ENCODE measurements around the gene SERTM2.

SERTM2 gene

GRCh38 chrX:111561851-111562250 is 50.4 kb downstream of the SERTM2 start:
- Histone ChIP-seq H3F3A (ENCODE audit: control insufficient read depth, insufficient read depth) (no peaks in the 10 kb centered on the region), H4K20me1 (ENCODE audit: control insufficient read depth, insufficient read depth, low read depth, low read length) (no peaks in the 10 kb centered on the region), H3K36me3 (ENCODE audit: control insufficient read depth, low read length) (no peaks in the 10 kb centered on the region), H3K27ac (ENCODE audit: low read depth, low read length) (no peak overlapping the region), H3K27me3 (ENCODE audit: control insufficient read depth, low read length) (no peaks in the 10 kb centered on the region), H3K9me2 (replicated peaks; ENCODE audit: control insufficient read depth, low read length) (no peaks in the 10 kb centered on the region), H3K79me2 (ENCODE audit: control insufficient read depth, low read length) (no peaks in the 10 kb centered on the region), H3K4me2 (ENCODE audit: low read length) (no peak overlapping the region), H3K4me3 (ENCODE audit: low read length) (no peak overlapping the region), H3K4me1 (ENCODE audit: control insufficient read depth, low read length) (no peaks in the 10 kb centered on the region), H3K9me3 (ENCODE audit: control insufficient read depth, insufficient read depth, low read length) (no peaks in the 10 kb centered on the region)
- TF ChIP-seq EZH2phosphoT487 (IDR thresholded peaks at IDR 0.05; ENCODE audit: borderline replicate concordance, low read length) (no peak), CTCF (IDR thresholded peaks at IDR 0.05; ENCODE audit: low read depth, low read length, poor library complexity, severe bottlenecking) (no peak)

- Histone ChIP-seq H3K4me3 (ENCODE audit: low read length) (no peak overlapping the region), H3K27ac (ENCODE audit: low read depth, low read length) (no peak overlapping the region), H3K36me3 (ENCODE audit: control insufficient read depth, low read length) (no peaks in the 10 kb centered on the region), H3K4me2 (ENCODE audit: low read length) (no peak overlapping the region), H3K9me3 (ENCODE audit: control insufficient read depth, insufficient read depth, low read length) (no peaks in the 10 kb centered on the region), H3F3A (ENCODE audit: control insufficient read depth, insufficient read depth) (no peaks in the 10 kb centered on the region), H3K9me2 (replicated peaks; ENCODE audit: control insufficient read depth, low read length) (no peaks in the 10 kb centered on the region), H3K27me3 (ENCODE audit: control insufficient read depth, low read length) (no peaks in the 10 kb centered on the region), H3K79me2 (ENCODE audit: control insufficient read depth, low read length) (no peaks in the 10 kb centered on the region), H3K4me1 (ENCODE audit: control insufficient read depth, low read length) (no peaks in the 10 kb centered on the region), H4K20me1 (ENCODE audit: control insufficient read depth, insufficient read depth, low read depth, low read length) (no peaks in the 10 kb centered on the region)
- TF ChIP-seq EZH2phosphoT487 (IDR thresholded peaks at IDR 0.05; ENCODE audit: borderline replicate concordance, low read length) (no peak), CTCF (IDR thresholded peaks at IDR 0.05; ENCODE audit: low read depth, low read length, poor library complexity, severe bottlenecking) (no peak)
Measured at GRCh38 chrX:111567542-111568255, 56.3 kb downstream of the SERTM2 start.

- TF ChIP-seq CTCF (IDR thresholded peaks at IDR 0.05; ENCODE audit: low read depth, low read length, poor library complexity, severe bottlenecking) (peak; percentile 20), EZH2phosphoT487 (IDR thresholded peaks at IDR 0.05; ENCODE audit: borderline replicate concordance, low read length) (no peak)
- Histone ChIP-seq H4K20me1 (ENCODE audit: control insufficient read depth, insufficient read depth, low read depth, low read length) (no peaks in the 10 kb centered on the region), H3K79me2 (ENCODE audit: control insufficient read depth, low read length) (no peaks in the 10 kb centered on the region), H3K9me2 (replicated peaks; ENCODE audit: control insufficient read depth, low read length) (no peaks in the 10 kb centered on the region), H3K9me3 (ENCODE audit: control insufficient read depth, insufficient read depth, low read length) (no peaks in the 10 kb centered on the region), H3K4me1 (ENCODE audit: control insufficient read depth, low read length) (no peaks in the 10 kb centered on the region), H3K36me3 (ENCODE audit: control insufficient read depth, low read length) (no peaks in the 10 kb centered on the region), H3F3A (ENCODE audit: control insufficient read depth, insufficient read depth) (no peaks in the 10 kb centered on the region), H3K27ac (ENCODE audit: low read depth, low read length) (no peak overlapping the region), H3K4me3 (ENCODE audit: low read length) (no peak overlapping the region), H3K27me3 (ENCODE audit: control insufficient read depth, low read length) (no peaks in the 10 kb centered on the region), H3K4me2 (ENCODE audit: low read length) (no peak overlapping the region)
Measured at GRCh38 chrX:111568354-111568753, 56.9 kb downstream of the SERTM2 start.

All from DOHH2 (cell line).